DOHH2 (cell line): Measurements from ENCODE around the gene EPB41L2.
"Not testable (repeated sequence)": the region's sequence is repeated elsewhere in the genome, so short reads cannot be mapped to it uniquely, and the experiment has no call there.

ENCODE experiments used
- H3F3A ChIP-seq: fragments of 200-600 bp; sonication (generic), shearing (Covaris generic); 2 replicates; pipeline ENCODE4 v1.6.0; 2016; ENCODE audit warnings: antibody characterized with exemption, mild to moderate bottlenecking; ENCODE audit not compliant: control insufficient read depth, insufficient read depth
- H3K27ac ChIP-seq: fragments of 200-600 bp; sonication (generic); 2 replicates; pipeline ENCODE4 v1.5.1; 2014; ENCODE audit warnings: low read depth, mild to moderate bottlenecking, low read length, moderate library complexity
- H3K27me3 ChIP-seq: fragments of 200-600 bp; sonication (generic); 2 replicates; pipeline ENCODE4 v1.6.1; 2014; ENCODE audit warnings: mild to moderate bottlenecking, low read length, mixed read lengths; ENCODE audit not compliant: control insufficient read depth
- H3K36me3 ChIP-seq: fragments of 200-600 bp; sonication (generic); 2 replicates; pipeline ENCODE4 v1.6.1; 2014; ENCODE audit warnings: mild to moderate bottlenecking, low read length, moderate library complexity, mixed read lengths; ENCODE audit not compliant: control insufficient read depth
- H3K4me1 ChIP-seq: fragments of 200-600 bp; sonication (generic); 2 replicates; pipeline ENCODE4 v1.6.1; 2014; ENCODE audit warnings: mild to moderate bottlenecking, low read length, mixed read lengths; ENCODE audit not compliant: control insufficient read depth
- H3K4me2 ChIP-seq: fragments of 200-600 bp; sonication (generic); 2 replicates; pipeline ENCODE4 v1.6.0; 2014; ENCODE audit warnings: mild to moderate bottlenecking, low read length, moderate library complexity
- H3K4me3 ChIP-seq: fragments of 200-600 bp; sonication (generic); 2 replicates; pipeline ENCODE4 v1.5.1; 2014; ENCODE audit warnings: mild to moderate bottlenecking, low read length, mixed read lengths
- H3K79me2 ChIP-seq: fragments of 200-600 bp; sonication (generic); 2 replicates; pipeline ENCODE4 v1.6.1; 2014; ENCODE audit warnings: mild to moderate bottlenecking, low read length, mixed read lengths; ENCODE audit not compliant: control insufficient read depth
- H3K9me2 ChIP-seq: fragments of 200-600 bp; sonication (generic); replicated peaks from 2 replicates; pipeline ENCODE4 v1.6.1; 2014; ENCODE audit warnings: mild to moderate bottlenecking, low read length, mixed read lengths; ENCODE audit not compliant: control insufficient read depth
- H3K9me3 ChIP-seq: fragments of 200-600 bp; sonication (generic); 2 replicates; pipeline ENCODE4 v1.6.1; 2014; ENCODE audit warnings: antibody characterized with exemption, low read length, mixed read lengths; ENCODE audit not compliant: control insufficient read depth, insufficient read depth
- H4K20me1 ChIP-seq: fragments of 200-600 bp; sonication (generic); 2 replicates; pipeline ENCODE4 v1.6.0; 2014; ENCODE audit warnings: low read depth, mild to moderate bottlenecking, antibody characterized with exemption, low read length, moderate library complexity; ENCODE audit not compliant: control insufficient read depth, insufficient read depth
- CTCF ChIP-seq: fragments of 200-600 bp; sonication (generic); IDR thresholded peaks from one replicate; pipeline ENCODE4 v1.5.1; 2014; ENCODE audit warnings: antibody characterized with exemption, mild to moderate bottlenecking, low read depth, low read length; ENCODE audit not compliant: poor library complexity, severe bottlenecking
- EZH2phosphoT487 ChIP-seq: fragments of 200-600 bp; sonication (generic); IDR thresholded peaks from 2 replicates; pipeline ENCODE4 v1.6.1; 2017; ENCODE audit warnings: borderline replicate concordance, mild to moderate bottlenecking, antibody characterized with exemption, low read length, moderate library complexity, mixed read lengths

EPB41L2 gene

DNA sequence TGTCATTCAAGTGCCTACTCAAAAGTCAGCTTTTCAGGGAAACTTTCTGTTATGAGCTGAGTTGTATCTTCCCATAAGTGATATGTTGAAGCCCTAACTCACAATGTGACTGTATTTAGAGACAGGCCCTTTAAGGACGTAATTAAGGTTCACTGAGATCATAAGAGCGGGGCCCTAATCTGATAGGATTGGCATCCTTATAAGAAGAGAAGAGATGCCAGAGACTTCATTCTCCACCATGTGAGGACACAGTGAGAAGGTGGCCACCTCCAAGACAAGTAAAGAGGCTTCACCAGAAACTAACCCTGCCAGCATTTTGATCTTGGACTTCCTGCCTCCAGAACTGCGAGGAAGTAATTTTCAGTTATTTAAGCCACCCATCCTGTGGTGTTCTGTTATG, 248.5 kb downstream of the EPB41L2 start:
- no peak for TF ChIP-seq EZH2phosphoT487
- no peak for TF ChIP-seq CTCF
- Histone ChIP-seq H3K79me2 (no peaks in the 10 kb centered on the region), H3K27ac (no peak overlapping the region), H3K4me3 (no peak overlapping the region), H3K9me3 (no peaks in the 10 kb centered on the region), H4K20me1 (no peaks in the 10 kb centered on the region), H3K4me2 (no peak overlapping the region), H3K36me3 (no peaks in the 10 kb centered on the region), H3F3A (no peaks in the 10 kb centered on the region), H3K9me2 (no peaks in the 10 kb centered on the region), H3K4me1 (no peaks in the 10 kb centered on the region), H3K27me3 (no peaks in the 10 kb centered on the region)

DNA sequence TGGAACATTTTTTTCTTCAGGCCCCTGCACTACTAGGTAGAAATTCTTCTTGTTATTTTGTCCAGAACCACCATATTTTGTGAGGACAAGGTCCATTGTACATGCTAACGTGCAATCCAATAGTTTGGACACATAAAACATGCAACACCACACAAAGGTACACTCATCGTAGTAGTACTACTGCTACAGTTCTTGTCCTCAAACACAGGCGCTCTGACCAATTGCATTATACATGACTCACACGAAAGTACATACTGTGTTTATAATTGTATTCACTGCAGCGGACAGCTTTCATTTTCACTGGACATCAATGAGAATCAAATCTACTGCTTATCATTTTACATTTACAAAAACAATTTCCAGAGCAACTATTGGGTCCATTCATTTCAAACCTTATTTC, 251.1 kb downstream of the EPB41L2 start:
- Histone ChIP-seq H3F3A (no peaks in the 10 kb centered on the region), H3K4me1 (no peaks in the 10 kb centered on the region), H3K4me3 (no peak overlapping the region), H3K27ac (no peak overlapping the region), H3K27me3 (no peaks in the 10 kb centered on the region), H3K79me2 (no peaks in the 10 kb centered on the region), H3K9me3 (no peaks in the 10 kb centered on the region), H3K9me2 (no peaks in the 10 kb centered on the region), H4K20me1 (no peaks in the 10 kb centered on the region), H3K36me3 (no peaks in the 10 kb centered on the region), H3K4me2 (no peak overlapping the region)
- no peak for TF ChIP-seq CTCF
- TF ChIP-seq EZH2phosphoT487 = no peak

GRCh38 chr6:130810307-130811030, 252.6 kb downstream of the EPB41L2 start:
- no peaks in the 10 kb centered on the region for H3K4me1 ChIP-seq
- TF ChIP-seq EZH2phosphoT487 = no peak
- no peak for TF ChIP-seq CTCF
- no peak overlapping the region for H3K4me2 ChIP-seq
- no peaks in the 10 kb centered on the region for H3K79me2 ChIP-seq
- no peaks in the 10 kb centered on the region for H3K9me3 ChIP-seq
- no peaks in the 10 kb centered on the region for H4K20me1 ChIP-seq
- H3K27ac ChIP-seq = no peak overlapping the region
- no peaks in the 10 kb centered on the region for H3F3A ChIP-seq
- H3K4me3 ChIP-seq = no peak overlapping the region
- no peaks in the 10 kb centered on the region for H3K27me3 ChIP-seq
- H3K9me2 ChIP-seq = no peaks in the 10 kb centered on the region
- no peaks in the 10 kb centered on the region for H3K36me3 ChIP-seq

- not testable (repeated sequence) for H3K4me2 ChIP-seq, H3F3A ChIP-seq, H3K4me3 ChIP-seq, H3K79me2 ChIP-seq, H4K20me1 ChIP-seq, H3K36me3 ChIP-seq, H3K9me3 ChIP-seq, H3K9me2 ChIP-seq, H3K27ac ChIP-seq, H3K4me1 ChIP-seq, H3K27me3 ChIP-seq
Measured at GRCh38 chr6:130801368-130801767, 261.7 kb downstream of the EPB41L2 start.
